ENCODE data around the gene KAZN.

- TF ChIP-seq POU5F1 (IDR thresholded peaks at IDR 0.05; ENCODE audit: low read depth, low read length) (no peak), CBX5 (IDR thresholded peaks at IDR 0.05; ENCODE audit: low read depth, low read length) (no peak), EP300 (IDR thresholded peaks at IDR 0.05; ENCODE audit: borderline replicate concordance in 1 of 2, low read depth in 2 of 2, low read length in 2 of 2) (no peak), POLR2A (IDR thresholded peaks at IDR 0.05; ENCODE audit: control extremely low read depth in 1 of 2, low read depth in 2 of 2, low read length in 2 of 2) (no peak), JUND (IDR thresholded peaks at IDR 0.05; ENCODE audit: low read length) (no peak), SP4 (IDR thresholded peaks at IDR 0.05; ENCODE audit: low read length) (no peak), MAX (IDR thresholded peaks at IDR 0.05) (no peak), YY1 (IDR thresholded peaks at IDR 0.05; ENCODE audit: low read depth, low read length) (no peak), EZH2 (IDR thresholded peaks at IDR 0.05; ENCODE audit: low read depth, low read length, severe bottlenecking) (no peak), RBBP5 (IDR thresholded peaks at IDR 0.05; ENCODE audit: borderline replicate concordance, low read depth, low read length) (no peak), ATF3 (IDR thresholded peaks at IDR 0.05; ENCODE audit: insufficient read depth, low read depth, low read length) (no peak)
- TF ChIP-seq, protein P1, sequence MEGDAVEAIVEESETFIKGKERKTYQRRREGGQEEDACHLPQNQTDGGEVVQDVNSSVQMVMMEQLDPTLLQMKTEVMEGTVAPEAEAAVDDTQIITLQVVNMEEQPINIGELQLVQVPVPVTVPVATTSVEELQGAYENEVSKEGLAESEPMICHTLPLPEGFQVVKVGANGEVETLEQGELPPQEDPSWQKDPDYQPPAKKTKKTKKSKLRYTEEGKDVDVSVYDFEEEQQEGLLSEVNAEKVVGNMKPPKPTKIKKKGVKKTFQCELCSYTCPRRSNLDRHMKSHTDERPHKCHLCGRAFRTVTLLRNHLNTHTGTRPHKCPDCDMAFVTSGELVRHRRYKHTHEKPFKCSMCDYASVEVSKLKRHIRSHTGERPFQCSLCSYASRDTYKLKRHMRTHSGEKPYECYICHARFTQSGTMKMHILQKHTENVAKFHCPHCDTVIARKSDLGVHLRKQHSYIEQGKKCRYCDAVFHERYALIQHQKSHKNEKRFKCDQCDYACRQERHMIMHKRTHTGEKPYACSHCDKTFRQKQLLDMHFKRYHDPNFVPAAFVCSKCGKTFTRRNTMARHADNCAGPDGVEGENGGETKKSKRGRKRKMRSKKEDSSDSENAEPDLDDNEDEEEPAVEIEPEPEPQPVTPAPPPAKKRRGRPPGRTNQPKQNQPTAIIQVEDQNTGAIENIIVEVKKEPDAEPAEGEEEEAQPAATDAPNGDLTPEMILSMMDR (IDR thresholded peaks at IDR 0.05; ENCODE audit: control extremely low read depth in 1 of 3, insufficient read depth in 1 of 3, low read depth in 1 of 3, low read length in 3 of 3): no peak
Observed at GRCh38 chr1:14755518-14756252, 157.2 kb downstream of the KAZN start.
